Testis (tissue), 2 donors: ENCODE results near the gene LRTM2.

Source experiments
- POLR2A ChIP-seq: fragments of 450-650 bp; IDR thresholded peaks from one replicate; pipeline ENCODE4 v1.6.1; 2017; ENCODE audit warnings: antibody characterized with exemption, mild to moderate bottlenecking, moderate library complexity
- TF ChIP-seq, protein P1 (sequence below), 3 experiments: fragments of 450-650 bp in 2 of 3; fragments of 200-600 bp in 1 of 3; sonication (generic) in 1 of 3; IDR thresholded peaks; one replicate each; pipeline ENCODE4 v1.5.1; 2016 to 2019; ENCODE audit warnings: antibody characterized with exemption in 3 of 3, mild to moderate bottlenecking in 2 of 3, moderate library complexity in 1 of 3

DNA sequence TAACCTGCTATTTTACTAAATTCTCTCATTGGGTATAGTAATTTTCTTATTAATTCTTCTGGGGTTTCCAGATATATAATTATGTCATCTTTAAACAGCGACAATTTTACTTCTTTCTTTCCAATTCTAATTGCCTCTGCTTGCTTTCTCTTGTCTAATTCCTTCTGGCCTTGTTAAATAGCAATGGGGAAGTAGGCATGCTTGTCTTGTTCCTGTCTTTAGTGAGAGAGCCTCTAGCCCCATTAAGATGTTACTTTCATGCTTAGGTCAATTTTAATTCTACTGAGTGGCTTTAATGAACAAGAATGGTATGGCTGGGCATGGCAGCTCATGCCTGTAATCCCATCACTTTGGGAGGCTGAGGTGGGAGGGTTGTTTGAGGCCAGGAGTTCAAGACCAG lies 31.7 kb downstream of the LRTM2 start:
- TF ChIP-seq, protein P1, sequence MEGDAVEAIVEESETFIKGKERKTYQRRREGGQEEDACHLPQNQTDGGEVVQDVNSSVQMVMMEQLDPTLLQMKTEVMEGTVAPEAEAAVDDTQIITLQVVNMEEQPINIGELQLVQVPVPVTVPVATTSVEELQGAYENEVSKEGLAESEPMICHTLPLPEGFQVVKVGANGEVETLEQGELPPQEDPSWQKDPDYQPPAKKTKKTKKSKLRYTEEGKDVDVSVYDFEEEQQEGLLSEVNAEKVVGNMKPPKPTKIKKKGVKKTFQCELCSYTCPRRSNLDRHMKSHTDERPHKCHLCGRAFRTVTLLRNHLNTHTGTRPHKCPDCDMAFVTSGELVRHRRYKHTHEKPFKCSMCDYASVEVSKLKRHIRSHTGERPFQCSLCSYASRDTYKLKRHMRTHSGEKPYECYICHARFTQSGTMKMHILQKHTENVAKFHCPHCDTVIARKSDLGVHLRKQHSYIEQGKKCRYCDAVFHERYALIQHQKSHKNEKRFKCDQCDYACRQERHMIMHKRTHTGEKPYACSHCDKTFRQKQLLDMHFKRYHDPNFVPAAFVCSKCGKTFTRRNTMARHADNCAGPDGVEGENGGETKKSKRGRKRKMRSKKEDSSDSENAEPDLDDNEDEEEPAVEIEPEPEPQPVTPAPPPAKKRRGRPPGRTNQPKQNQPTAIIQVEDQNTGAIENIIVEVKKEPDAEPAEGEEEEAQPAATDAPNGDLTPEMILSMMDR (IDR thresholded peaks at IDR 0.05), result no peak
- no peak for TF ChIP-seq POLR2A
